Omental fat pad (tissue), 4 donors: ENCODE measurements around the gene HOXA4. TPM values are rescaled to one million over a fixed set of nuclear protein-coding genes. Genes with fewer than 3 reads are reported as not detected.
A peak's percentile ranks its signal among the peaks of the same experiment; 100 is the strongest.

ENCODE experiments used
- ATAC-seq: fragments of 150-250 bp; one replicate; pipeline ENCODE4 v1.9.1; 2016; ENCODE audit warnings: mild to moderate bottlenecking, moderate library complexity; ENCODE audit not compliant: low FRiP score
- DNase-seq: peaks from one replicate; pipeline ENCODE4 v3.0.0-alpha.2; 2019; ENCODE audit warnings: low spot score
- CTCF ChIP-seq, 3 donors: fragments of 450-650 bp; IDR thresholded peaks; one replicate each; pipeline ENCODE4 v1.5.1; 2016 to 2017; ENCODE audit warnings: antibody characterized with exemption in 3 of 3, mild to moderate bottlenecking in 3 of 3, moderate library complexity in 2 of 3
- total RNA-seq, 4 donors: library from RNA; depleted of rRNA; stranded (reverse); fragments of >200 nt; gene quantifications; one replicate each; pipeline ENCODE4 v1.1.0, GENCODE V29; 2016

HOXA4 gene
- 1 to 10 TPM; 1.6 to 5.7 (median 3.1) TPM for total RNA-seq

GRCh38 chr7:27130540-27131389, at the start of gene HOXA4:
HOXA4 (minus strand) TSS chr7:27130757; CDS start chr7:27130733, 24 bp downstream.
- ATAC-seq: peak; percentile 90
- peak; percentile 87 for DNase-seq
- no peak for TF ChIP-seq CTCF (IDR thresholded peaks at IDR 0.05)

GRCh38 chr7:27179503-27180430, 49.2 kb upstream of the HOXA4 start:
- ATAC-seq: no peak
- peak; percentile 33 for DNase-seq
- peak in 2 of 3 donors; percentile 13 to 50 for TF ChIP-seq CTCF (IDR thresholded peaks at IDR 0.05)

- TF ChIP-seq CTCF (IDR thresholded peaks at IDR 0.05): no peak
- peak; percentile 16 for DNase-seq
- no peak for ATAC-seq
These were observed 48.5 kb upstream of the HOXA4 start for GRCh38 chr7:27179030-27179429.

- DNase-seq: no peak
- no peak for ATAC-seq
- no peak for TF ChIP-seq CTCF (IDR thresholded peaks at IDR 0.05)
These were observed 47.8 kb upstream of the HOXA4 start for GRCh38 chr7:27178366-27178765.

GRCh38 chr7:27177795-27178320, 47.3 kb upstream of the HOXA4 start:
- ATAC-seq: no peak
- DNase-seq: no peak
- no peak for TF ChIP-seq CTCF (IDR thresholded peaks at IDR 0.05)

- no peak for TF ChIP-seq CTCF (IDR thresholded peaks at IDR 0.05)
- DNase-seq: peak; percentile 18
These were observed 46.6 kb upstream of the HOXA4 start for GRCh38 chr7:27176962-27177794.

More at GRCh38 chr7:27176962-27177794, 46.6 kb upstream of the HOXA4 start:
- ATAC-seq: no peak
